ENCODE measurements around the gene SNAP29.

DNA sequence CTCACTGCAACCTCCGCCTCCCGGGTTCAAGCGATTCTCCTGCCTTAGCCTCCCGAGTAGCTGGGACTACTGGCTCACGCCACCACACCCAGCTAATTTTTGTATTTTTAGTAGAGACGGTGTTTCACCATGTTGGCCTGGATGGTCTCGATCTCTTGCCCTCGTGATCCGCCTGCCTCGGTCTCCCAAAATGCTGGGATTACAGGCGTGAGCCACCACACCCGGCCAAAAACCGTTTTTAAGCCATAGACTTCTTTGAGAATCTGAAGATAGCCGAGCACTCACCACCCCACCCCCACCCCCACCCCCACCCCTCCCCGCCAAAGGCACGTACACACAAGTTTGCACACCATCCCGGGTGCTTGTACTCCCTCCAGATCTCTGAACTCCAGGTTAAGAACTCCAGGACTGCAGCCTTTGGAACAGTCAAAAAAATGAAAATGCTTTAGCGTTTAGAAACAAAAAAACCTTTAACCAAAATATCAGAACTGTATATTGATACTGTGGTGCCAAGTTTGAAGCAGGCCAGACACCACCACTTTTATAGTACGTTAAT lies 59.9 kb downstream of the SNAP29 start:
- TF ChIP-seq, protein P1, sequence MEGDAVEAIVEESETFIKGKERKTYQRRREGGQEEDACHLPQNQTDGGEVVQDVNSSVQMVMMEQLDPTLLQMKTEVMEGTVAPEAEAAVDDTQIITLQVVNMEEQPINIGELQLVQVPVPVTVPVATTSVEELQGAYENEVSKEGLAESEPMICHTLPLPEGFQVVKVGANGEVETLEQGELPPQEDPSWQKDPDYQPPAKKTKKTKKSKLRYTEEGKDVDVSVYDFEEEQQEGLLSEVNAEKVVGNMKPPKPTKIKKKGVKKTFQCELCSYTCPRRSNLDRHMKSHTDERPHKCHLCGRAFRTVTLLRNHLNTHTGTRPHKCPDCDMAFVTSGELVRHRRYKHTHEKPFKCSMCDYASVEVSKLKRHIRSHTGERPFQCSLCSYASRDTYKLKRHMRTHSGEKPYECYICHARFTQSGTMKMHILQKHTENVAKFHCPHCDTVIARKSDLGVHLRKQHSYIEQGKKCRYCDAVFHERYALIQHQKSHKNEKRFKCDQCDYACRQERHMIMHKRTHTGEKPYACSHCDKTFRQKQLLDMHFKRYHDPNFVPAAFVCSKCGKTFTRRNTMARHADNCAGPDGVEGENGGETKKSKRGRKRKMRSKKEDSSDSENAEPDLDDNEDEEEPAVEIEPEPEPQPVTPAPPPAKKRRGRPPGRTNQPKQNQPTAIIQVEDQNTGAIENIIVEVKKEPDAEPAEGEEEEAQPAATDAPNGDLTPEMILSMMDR (IDR thresholded peaks at IDR 0.05): no peak
- TF ChIP-seq POLR2A (IDR thresholded peaks at IDR 0.05): no peak
